Activated T-cell treated with anti-CD3 and anti-CD28 coated beads, Interleukin-2, amount 50 U/mL, for 24 hours (primary cell): ENCODE data around the gene EIF4E2.

ENCODE experiments used
- DNase-seq: peaks from one replicate; pipeline ENCODE4 v3.0.0-alpha.2; 2020
- H3K27ac Mint-ChIP-seq: 2 replicates; pipeline ENCODE4 v1.8.0; 2020; ENCODE audit warnings: mild to moderate bottlenecking, mixed read lengths
- H3K27me3 Mint-ChIP-seq: 2 replicates; pipeline ENCODE4 v1.8.0; 2020; ENCODE audit warnings: mixed read lengths
- H3K36me3 Mint-ChIP-seq: 2 replicates; pipeline ENCODE4 v1.8.0; 2020; ENCODE audit warnings: low read depth, mixed read lengths
- H3K4me1 Mint-ChIP-seq: 2 replicates; pipeline ENCODE4 v1.8.0; 2020; ENCODE audit warnings: low read depth, mixed read lengths
- H3K4me3 Mint-ChIP-seq: 2 replicates; pipeline ENCODE4 v1.8.0; 2020; ENCODE audit warnings: mild to moderate bottlenecking, moderate library complexity, mixed read lengths
- H3K9me3 Mint-ChIP-seq: 2 replicates; pipeline ENCODE4 v1.8.0; 2020; ENCODE audit warnings: mixed read lengths

EIF4E2 gene

DNA sequence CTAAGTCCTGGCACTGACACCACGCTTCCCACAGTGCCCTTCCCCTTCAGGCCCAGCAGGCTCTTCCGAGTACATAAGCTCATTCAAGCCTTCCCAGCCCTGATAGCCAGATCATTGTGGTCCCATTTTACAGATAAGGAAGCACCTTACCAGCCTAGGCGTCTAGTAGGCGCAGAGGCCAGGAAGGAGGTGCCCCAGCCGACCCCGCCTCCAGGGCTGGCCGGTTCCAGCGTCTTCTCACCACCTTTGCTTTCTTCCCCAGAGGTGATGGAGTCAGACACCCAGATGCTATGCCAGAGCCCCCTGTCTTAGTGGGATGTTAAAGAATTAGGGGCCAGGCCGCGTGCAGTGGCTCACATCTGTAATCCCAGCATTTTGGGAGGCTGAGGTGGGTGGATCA is 54.0 kb downstream of the EIF4E2 start:
- Mint-ChIP-seq H3K27me3 (no peaks in the 10 kb centered on the region), H3K27ac (no peak overlapping the region), H3K4me1 (peaks cover 5% of the 10 kb centered on the region), H3K36me3 (no peaks in the 10 kb centered on the region), H3K9me3 (no peaks in the 10 kb centered on the region), H3K4me3 (no peak overlapping the region)
- DNase-seq, result no peak

DNA sequence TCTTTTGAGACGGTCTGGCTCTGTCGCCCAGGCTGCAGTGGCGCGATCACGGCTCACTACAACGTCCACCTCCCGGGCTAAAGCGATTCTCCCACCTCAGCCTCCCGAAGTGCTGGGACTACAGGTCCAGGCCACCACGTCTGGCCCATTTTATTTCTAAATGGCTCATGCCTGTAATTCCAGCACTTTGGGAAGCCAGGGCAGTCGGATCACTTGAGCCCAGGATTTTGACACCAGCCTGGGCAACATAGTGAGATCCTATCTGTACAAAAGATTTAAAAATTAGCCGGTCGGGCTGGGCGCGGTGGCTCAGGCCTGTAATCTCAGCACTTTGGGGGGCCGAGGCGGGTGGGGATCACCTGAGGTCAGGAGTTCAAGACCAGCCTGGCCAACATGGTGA is 56.5 kb downstream of the EIF4E2 start:
- H3K4me1 Mint-ChIP-seq, result peaks cover 5% of the 10 kb centered on the region

DNA sequence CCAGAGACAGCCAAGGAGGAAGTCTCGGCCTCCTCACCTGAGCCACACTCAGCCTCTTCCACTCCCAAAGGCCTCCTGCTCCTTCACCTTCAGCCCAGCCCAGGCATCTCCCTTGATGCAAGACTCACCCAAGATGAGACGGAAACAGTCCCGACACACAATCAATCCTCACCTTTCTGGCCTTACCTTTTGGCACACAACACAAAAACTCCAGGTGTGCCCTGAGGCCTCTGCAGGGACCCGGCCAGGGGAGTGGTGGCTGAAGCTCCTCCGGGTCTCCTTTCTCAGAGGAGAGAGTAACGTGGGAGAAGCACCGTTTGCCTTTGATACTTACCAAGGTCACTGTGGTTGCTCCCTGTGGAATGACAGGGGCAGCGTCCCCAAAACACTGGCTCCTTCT is 59.1 kb downstream of the EIF4E2 start:
- no peak overlapping the region for H3K27ac Mint-ChIP-seq
- H3K4me3 Mint-ChIP-seq, result no peak overlapping the region
- no peak for DNase-seq
- no peaks in the 10 kb centered on the region for H3K9me3 Mint-ChIP-seq
- peaks cover 5% of the 10 kb centered on the region for H3K4me1 Mint-ChIP-seq
- no peaks in the 10 kb centered on the region for H3K27me3 Mint-ChIP-seq
- no peaks in the 10 kb centered on the region for H3K36me3 Mint-ChIP-seq

More for the DNA sequence above, 56.5 kb downstream of the EIF4E2 start:
- no peaks in the 10 kb centered on the region for H3K27me3 Mint-ChIP-seq
- no peak overlapping the region for H3K4me3 Mint-ChIP-seq
- H3K9me3 Mint-ChIP-seq, result no peaks in the 10 kb centered on the region
- no peak overlapping the region for H3K27ac Mint-ChIP-seq
- no peaks in the 10 kb centered on the region for H3K36me3 Mint-ChIP-seq
- DNase-seq, result no peak

DNA sequence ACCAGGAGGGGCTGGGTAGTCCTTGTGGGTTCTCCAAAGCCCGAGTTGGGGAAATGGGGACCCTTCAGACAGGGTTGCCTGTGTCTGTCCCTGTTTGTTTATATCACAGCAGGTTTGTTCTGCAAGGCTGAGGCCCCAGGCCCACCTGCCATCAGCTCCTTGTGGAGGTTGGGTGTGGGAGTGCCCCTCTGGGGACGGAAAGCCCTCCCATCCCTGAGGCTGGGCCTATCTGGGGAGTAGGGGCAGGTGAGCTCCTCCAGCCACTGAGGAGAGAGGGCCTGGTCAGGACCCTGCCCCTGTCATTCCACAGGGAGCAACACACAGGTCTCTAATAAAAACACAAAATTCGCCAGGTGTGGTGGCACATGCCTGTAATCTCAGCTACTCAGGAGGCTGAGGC is 59.6 kb downstream of the EIF4E2 start:
- Mint-ChIP-seq H3K36me3 (no peaks in the 10 kb centered on the region), H3K4me3 (no peak overlapping the region), H3K9me3 (no peaks in the 10 kb centered on the region), H3K4me1 (peaks cover 5% of the 10 kb centered on the region), H3K27ac (no peak overlapping the region), H3K27me3 (no peaks in the 10 kb centered on the region)
- no peak for DNase-seq

DNA sequence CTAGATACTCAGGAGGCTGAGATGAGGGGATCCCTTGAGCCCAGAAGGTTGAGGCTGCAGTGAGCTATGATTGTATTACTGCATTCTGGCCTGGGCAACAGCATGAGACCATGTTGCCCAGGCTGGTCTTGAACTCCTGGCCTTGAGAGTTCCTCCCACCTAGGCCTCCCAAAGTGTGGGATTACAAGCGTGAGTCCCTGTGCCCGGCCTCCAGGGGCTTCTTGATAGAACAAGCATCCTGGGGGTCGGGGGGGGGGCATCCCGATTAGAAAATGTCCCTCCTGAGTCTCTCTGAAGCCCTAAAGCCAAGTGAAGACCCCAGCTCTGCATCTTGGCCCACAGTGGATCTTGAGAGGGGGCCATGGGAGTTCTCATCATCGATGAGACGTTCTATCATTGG is 60.6 kb downstream of the EIF4E2 start:
- Mint-ChIP-seq H3K4me1 (peaks cover 2% of the 10 kb centered on the region), H3K36me3 (no peaks in the 10 kb centered on the region), H3K9me3 (no peaks in the 10 kb centered on the region), H3K27ac (no peak overlapping the region), H3K4me3 (no peak overlapping the region), H3K27me3 (no peaks in the 10 kb centered on the region)
- no peak for DNase-seq

DNA sequence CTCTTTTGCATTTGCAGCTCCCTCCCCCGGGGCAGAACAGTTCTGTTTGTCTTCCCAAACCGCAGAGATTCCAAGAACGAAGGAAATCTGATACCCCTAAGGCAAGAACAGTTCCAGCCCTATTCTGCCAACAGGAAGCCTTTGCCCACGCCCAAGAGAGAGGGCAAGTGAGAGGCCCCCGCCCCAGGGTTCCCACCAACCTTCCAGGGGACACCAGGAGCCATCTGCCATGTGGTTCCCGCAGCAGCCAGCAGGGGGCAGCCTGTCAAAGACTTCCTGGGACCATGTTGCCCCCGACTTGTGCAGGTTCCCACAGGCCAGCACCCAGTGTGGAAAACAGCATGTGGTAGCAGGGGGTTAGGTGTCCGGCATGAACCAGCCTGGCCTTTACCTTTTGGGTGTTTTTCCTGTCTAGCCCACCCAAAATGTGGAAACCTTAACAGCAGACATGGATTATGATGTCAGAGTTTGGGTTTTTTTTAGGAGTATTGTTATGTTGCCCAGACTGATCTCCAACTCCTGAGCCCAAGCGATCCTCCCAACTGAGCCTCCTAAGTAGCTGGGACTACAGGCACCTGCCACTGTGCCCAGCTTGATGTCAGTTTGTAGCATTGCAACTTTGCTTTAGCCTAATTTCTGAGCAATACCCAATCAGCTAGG is 61.2 kb downstream of the EIF4E2 start:
- Mint-ChIP-seq H3K27me3 (no peaks in the 10 kb centered on the region), H3K9me3 (no peaks in the 10 kb centered on the region), H3K4me1 (no peaks in the 10 kb centered on the region), H3K27ac (no peak overlapping the region), H3K36me3 (no peaks in the 10 kb centered on the region), H3K4me3 (no peak overlapping the region)
- peak; percentile 83 for DNase-seq

DNA sequence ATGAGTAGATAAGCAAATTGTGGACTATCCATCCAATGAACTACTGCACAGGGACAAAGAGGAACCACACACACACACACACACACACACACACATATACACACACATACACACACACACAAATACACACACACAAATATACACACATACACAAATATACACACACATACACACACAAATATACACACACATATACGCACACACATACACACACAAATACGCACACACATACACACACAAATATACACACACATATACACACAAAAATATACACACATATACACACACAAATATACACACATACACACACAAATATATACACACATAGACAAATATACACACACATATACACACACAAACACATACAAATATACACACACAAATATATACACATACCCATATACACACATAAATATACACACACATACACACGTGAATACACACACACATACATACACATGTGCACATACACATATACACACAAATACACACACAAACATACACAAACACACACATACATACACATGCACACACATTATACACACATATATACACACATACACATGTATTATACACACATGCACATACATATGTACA is 63.1 kb downstream of the EIF4E2 start:
- Mint-ChIP-seq H3K4me3 (no peak overlapping the region), H3K9me3 (no peaks in the 10 kb centered on the region)

DNA sequence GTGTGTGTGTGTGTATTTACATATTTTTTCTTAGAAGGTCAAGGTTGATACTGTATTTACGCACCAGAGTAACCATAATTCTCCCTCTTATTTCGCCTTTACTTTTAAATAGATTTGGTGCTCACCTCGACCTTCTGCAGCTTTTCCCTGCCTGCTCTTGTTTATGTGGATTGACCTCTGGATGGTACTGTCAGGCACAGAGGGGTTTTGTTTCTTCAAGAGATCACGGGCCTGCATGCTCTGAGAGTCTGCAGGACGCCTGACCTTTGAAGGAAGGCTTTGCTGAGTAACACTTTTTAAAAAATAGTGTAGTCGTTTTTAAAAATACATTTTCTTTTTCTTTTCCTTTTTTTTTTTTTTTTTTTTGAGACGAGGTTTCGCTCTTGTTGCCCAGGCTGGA is 64.8 kb downstream of the EIF4E2 start:
- H3K4me3 Mint-ChIP-seq, result no peak overlapping the region
- H3K27ac Mint-ChIP-seq, result no peak overlapping the region
- no peaks in the 10 kb centered on the region for H3K27me3 Mint-ChIP-seq
- no peak for DNase-seq
- no peaks in the 10 kb centered on the region for H3K9me3 Mint-ChIP-seq
- H3K36me3 Mint-ChIP-seq, result no peaks in the 10 kb centered on the region
- H3K4me1 Mint-ChIP-seq, result no peaks in the 10 kb centered on the region

More for the DNA sequence above, 63.1 kb downstream of the EIF4E2 start:
- H3K27me3 Mint-ChIP-seq, result no peaks in the 10 kb centered on the region
- no peak for DNase-seq
- no peak overlapping the region for H3K27ac Mint-ChIP-seq
- no peaks in the 10 kb centered on the region for H3K36me3 Mint-ChIP-seq
- no peaks in the 10 kb centered on the region for H3K4me1 Mint-ChIP-seq
